Measurements from ENCODE around the gene GPR160. TPM values are rescaled to one million over a fixed set of nuclear protein-coding genes. Genes with fewer than 3 reads are reported as not detected.

The GPR160 gene
- total RNA-seq, 4 donors from 2014 or later = 0.62 to 2.1 (median 1.2) TPM

DNA sequence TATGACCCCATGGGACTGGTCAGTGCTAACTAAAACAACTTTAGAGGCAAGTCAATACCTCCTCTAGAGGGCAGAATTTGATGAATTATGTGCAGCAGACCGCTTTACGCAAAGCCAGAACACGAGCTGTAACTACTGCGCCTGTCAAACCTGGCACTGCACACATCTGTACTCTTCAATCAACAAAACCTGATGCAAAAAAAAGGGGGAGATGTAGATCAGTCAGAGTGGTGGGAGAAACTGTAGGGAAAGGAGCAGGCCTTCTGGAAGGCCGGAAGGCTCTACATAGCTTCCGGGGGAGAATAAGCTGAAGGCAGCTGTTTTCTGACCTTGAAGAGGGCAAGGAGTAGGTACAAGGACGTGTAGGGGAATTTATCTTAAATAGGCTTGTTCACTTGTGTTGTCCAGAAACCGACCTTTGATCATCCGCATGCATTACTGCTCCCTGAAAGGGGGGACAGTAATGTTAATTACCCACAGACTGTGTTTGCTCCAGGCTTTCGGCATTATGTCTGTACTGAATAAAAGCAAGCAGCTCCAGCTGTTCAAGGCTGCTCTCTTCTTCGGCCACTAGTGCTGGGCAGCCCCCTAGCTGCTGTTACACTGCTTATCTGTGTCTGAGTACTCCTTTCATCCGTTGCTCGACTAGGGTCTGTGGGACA is 41.0 kb downstream of the GPR160 start:
- H3K36me3 ChIP-seq = no peaks in the 10 kb centered on the region
- H3K9me3 ChIP-seq = no peaks in the 10 kb centered on the region
- TF ChIP-seq, protein P1, sequence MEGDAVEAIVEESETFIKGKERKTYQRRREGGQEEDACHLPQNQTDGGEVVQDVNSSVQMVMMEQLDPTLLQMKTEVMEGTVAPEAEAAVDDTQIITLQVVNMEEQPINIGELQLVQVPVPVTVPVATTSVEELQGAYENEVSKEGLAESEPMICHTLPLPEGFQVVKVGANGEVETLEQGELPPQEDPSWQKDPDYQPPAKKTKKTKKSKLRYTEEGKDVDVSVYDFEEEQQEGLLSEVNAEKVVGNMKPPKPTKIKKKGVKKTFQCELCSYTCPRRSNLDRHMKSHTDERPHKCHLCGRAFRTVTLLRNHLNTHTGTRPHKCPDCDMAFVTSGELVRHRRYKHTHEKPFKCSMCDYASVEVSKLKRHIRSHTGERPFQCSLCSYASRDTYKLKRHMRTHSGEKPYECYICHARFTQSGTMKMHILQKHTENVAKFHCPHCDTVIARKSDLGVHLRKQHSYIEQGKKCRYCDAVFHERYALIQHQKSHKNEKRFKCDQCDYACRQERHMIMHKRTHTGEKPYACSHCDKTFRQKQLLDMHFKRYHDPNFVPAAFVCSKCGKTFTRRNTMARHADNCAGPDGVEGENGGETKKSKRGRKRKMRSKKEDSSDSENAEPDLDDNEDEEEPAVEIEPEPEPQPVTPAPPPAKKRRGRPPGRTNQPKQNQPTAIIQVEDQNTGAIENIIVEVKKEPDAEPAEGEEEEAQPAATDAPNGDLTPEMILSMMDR (IDR thresholded peaks at IDR 0.05 in 4 of 5, conservative IDR thresholded peaks at IDR 0.05 in 1 of 5) = no peak
- TF ChIP-seq POLR2A (IDR thresholded peaks at IDR 0.05) = no peak
- no peak overlapping the region for H3K27ac ChIP-seq
- no peaks in the 10 kb centered on the region for H3K4me1 ChIP-seq
- intact Hi-C loops (cut with DNase I; ENCODE audit: low total_unique reads) = no loop called here
- no peaks in the 10 kb centered on the region for H3K27me3 ChIP-seq
- no peak for ATAC-seq
- in situ Hi-C loops (cut with MboI; ENCODE audit: low sequenced_read_pairs in 4 of 4) = no loop called here
- no peak for DNase-seq
- H3K4me3 ChIP-seq = no peak overlapping the region

DNA sequence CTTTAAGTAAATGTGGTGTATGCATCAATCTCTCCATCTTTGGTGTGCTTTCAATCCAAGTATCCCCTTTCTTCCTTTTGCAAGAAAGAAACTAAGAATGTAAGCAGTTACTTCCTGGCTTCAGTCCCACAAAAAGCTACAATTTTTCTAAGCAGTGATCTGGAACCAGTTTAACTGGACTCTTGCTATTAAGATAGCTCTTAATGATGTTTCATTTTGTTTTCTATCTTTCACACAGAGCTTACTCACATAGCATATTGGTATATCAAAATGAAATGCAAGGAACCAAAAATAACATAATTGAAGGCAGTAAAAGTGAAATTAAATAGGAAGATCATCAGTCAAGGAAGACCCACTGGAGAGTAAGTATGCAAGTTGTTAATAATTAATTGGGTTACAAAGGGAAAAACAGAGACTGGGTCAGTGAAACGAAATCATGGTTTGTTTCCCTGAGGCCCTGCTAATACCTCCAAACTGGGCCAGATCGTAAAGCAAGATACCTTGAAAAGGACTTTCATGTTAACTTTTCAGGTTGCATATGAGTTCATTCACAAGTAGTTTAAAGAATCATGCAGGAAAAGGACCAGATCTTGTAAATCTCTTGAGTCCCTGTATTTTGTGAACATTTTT is 41.9 kb downstream of the GPR160 start:
- ATAC-seq (no peak), DNase-seq (no peak)
- H3K36me3 ChIP-seq = no peaks in the 10 kb centered on the region
- H3K27me3 ChIP-seq = no peaks in the 10 kb centered on the region
- no peaks in the 10 kb centered on the region for H3K4me1 ChIP-seq
- in situ Hi-C loops (cut with MboI; ENCODE audit: low sequenced_read_pairs in 4 of 4) (no loop called here), intact Hi-C loops (cut with DNase I; ENCODE audit: low total_unique reads) (no loop called here)
- no peak for TF ChIP-seq POLR2A (IDR thresholded peaks at IDR 0.05)
- TF ChIP-seq, protein P1 (IDR thresholded peaks at IDR 0.05 in 4 of 5, conservative IDR thresholded peaks at IDR 0.05 in 1 of 5) = no peak
- no peaks in the 10 kb centered on the region for H3K9me3 ChIP-seq
- no peak overlapping the region for H3K4me3 ChIP-seq
- no peak overlapping the region for H3K27ac ChIP-seq

- in situ Hi-C loops (cut with MboI; ENCODE audit: low sequenced_read_pairs in 4 of 4) (no loop called here), intact Hi-C loops (cut with DNase I; ENCODE audit: low total_unique reads) (no loop called here)
- peaks cover 0 to 5% of the 10 kb centered on the region in 2 donors for H3K36me3 ChIP-seq
Measured at GRCh38 chr3:170080605-170081004, 42.8 kb downstream of the GPR160 start.

DNA sequence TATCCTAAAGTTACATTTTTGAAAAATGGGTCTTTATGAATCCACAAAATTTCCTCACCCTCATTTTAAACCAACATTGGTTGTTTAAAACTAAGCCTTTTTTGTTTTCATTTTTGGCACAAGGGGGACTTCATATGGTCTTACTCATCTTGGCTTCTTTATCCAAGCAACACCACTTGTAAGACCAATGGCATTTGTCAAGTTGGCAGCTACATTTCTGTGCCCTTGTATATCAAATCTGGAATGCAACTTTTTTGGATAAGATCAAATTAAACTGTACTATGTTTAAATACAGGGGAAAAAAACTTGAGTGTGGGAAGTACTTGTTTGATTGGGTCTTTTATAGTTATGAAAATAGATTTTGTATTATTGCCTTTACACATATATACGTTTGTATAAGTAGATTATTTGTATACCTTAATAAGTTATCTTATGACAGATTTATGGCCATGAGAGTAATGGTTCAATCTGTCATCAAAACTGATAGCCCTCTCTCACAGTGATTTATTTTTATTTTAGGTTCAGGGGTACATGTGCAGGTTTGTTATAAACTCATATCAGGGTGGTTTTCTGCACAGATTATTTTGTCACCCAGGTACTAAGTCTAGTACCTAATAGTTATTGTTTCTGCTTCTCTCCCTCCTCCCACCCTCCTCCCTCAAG is 43.4 kb downstream of the GPR160 start:
- no peaks in the 10 kb centered on the region for H3K27me3 ChIP-seq
- in situ Hi-C loops (cut with MboI; ENCODE audit: low sequenced_read_pairs in 4 of 4) = no loop called here
- TF ChIP-seq, protein P1 (IDR thresholded peaks at IDR 0.05 in 4 of 5, conservative IDR thresholded peaks at IDR 0.05 in 1 of 5) = no peak
- no peak for TF ChIP-seq POLR2A (IDR thresholded peaks at IDR 0.05)
- intact Hi-C loops (cut with DNase I; ENCODE audit: low total_unique reads) = no loop called here
- no peaks in the 10 kb centered on the region for H3K4me1 ChIP-seq
- H3K27ac ChIP-seq = no peak overlapping the region
- DNase-seq (no peak), ATAC-seq (no peak)
- H3K9me3 ChIP-seq = no peaks in the 10 kb centered on the region
- no peak overlapping the region for H3K4me3 ChIP-seq
- H3K36me3 ChIP-seq = peaks cover 0 to 9% of the 10 kb centered on the region in 2 donors

More at GRCh38 chr3:170080605-170081004, 42.8 kb downstream of the GPR160 start:
- H3K27me3 ChIP-seq = no peaks in the 10 kb centered on the region
- H3K4me3 ChIP-seq = no peak overlapping the region
- H3K4me1 ChIP-seq = no peaks in the 10 kb centered on the region
- H3K9me3 ChIP-seq = no peaks in the 10 kb centered on the region
- H3K27ac ChIP-seq = no peak overlapping the region
- ATAC-seq = no peak
- no peak for DNase-seq
- TF ChIP-seq, protein P1 (IDR thresholded peaks at IDR 0.05 in 4 of 5, conservative IDR thresholded peaks at IDR 0.05 in 1 of 5) = no peak
- TF ChIP-seq POLR2A (IDR thresholded peaks at IDR 0.05) = no peak
